H1 (cell line): ENCODE results near the gene ARHGEF5. TPM values are rescaled to one million over a fixed set of nuclear protein-coding genes. Genes with fewer than 3 reads are reported as not detected.

Experiments
- CBX8 ChIP-seq: fragments of 300-800, 300-1000 bp; sonication (generic); IDR thresholded peaks from 2 replicates; pipeline ENCODE4 v1.7.1; 2016; ENCODE audit warnings: low read depth, low read length, borderline replicate concordance
- RXRA ChIP-seq: IDR thresholded peaks from 2 replicates; pipeline ENCODE4 v1.6.1; 2011; ENCODE audit warnings: low read depth, mild to moderate bottlenecking, low read length, moderate library complexity; ENCODE audit not compliant: insufficient read depth
- SAP30 ChIP-seq: fragments of 300-600 bp; sonication (generic); IDR thresholded peaks from 2 replicates; pipeline ENCODE4 v1.7.1; 2012; ENCODE audit warnings: low read length, moderate library complexity, mild to moderate bottlenecking, inconsistent platforms; ENCODE audit not compliant: insufficient read depth, insufficient replicate concordance
- polyA plus RNA-seq, 7 experiments: library from polyadenylated mRNA; depleted of rRNA in 3 of 7; stranded (reverse) in 5 of 7; unstranded in 2 of 7; fragments of >200 nt in 5 of 7; fragments of 200-250 nt in 2 of 7; gene quantifications; 1 replicate in 5 of 7; 2 replicates in 1 of 7; 4 replicates in 1 of 7; pipeline versions ENCODE4 v1.2.1 to v1.2.3, GENCODE V29; 2011 to 2013; ENCODE audit warnings: missing spikeins in 2 of 7, mixed read lengths in 2 of 7
- total RNA-seq: library from RNA; stranded (reverse); fragmentation: NEBNext Ultra II Directional; extraction: Animal tissue kit (Norgen Biotek cat#: 25700); gene quantifications from 2 replicates; pipeline ENCODE4 v1.2.1, GENCODE V29; 2021
- TF ChIP-seq, protein P1 (sequence below): fragments of 300-600 bp; sonication (generic); IDR thresholded peaks from 2 replicates; pipeline ENCODE4 v1.7.1; 2012; ENCODE audit warnings: low read length, moderate library complexity, mild to moderate bottlenecking, inconsistent platforms; ENCODE audit not compliant: insufficient replicate concordance

ARHGEF5 gene
- total and polyA plus RNA-seq, 2 of the 8 experiments (the other 6 are each of a cell fraction or from before 2014, with no cell fraction given) = 12.8 to 34.6 TPM

- TF ChIP-seq, protein P1, sequence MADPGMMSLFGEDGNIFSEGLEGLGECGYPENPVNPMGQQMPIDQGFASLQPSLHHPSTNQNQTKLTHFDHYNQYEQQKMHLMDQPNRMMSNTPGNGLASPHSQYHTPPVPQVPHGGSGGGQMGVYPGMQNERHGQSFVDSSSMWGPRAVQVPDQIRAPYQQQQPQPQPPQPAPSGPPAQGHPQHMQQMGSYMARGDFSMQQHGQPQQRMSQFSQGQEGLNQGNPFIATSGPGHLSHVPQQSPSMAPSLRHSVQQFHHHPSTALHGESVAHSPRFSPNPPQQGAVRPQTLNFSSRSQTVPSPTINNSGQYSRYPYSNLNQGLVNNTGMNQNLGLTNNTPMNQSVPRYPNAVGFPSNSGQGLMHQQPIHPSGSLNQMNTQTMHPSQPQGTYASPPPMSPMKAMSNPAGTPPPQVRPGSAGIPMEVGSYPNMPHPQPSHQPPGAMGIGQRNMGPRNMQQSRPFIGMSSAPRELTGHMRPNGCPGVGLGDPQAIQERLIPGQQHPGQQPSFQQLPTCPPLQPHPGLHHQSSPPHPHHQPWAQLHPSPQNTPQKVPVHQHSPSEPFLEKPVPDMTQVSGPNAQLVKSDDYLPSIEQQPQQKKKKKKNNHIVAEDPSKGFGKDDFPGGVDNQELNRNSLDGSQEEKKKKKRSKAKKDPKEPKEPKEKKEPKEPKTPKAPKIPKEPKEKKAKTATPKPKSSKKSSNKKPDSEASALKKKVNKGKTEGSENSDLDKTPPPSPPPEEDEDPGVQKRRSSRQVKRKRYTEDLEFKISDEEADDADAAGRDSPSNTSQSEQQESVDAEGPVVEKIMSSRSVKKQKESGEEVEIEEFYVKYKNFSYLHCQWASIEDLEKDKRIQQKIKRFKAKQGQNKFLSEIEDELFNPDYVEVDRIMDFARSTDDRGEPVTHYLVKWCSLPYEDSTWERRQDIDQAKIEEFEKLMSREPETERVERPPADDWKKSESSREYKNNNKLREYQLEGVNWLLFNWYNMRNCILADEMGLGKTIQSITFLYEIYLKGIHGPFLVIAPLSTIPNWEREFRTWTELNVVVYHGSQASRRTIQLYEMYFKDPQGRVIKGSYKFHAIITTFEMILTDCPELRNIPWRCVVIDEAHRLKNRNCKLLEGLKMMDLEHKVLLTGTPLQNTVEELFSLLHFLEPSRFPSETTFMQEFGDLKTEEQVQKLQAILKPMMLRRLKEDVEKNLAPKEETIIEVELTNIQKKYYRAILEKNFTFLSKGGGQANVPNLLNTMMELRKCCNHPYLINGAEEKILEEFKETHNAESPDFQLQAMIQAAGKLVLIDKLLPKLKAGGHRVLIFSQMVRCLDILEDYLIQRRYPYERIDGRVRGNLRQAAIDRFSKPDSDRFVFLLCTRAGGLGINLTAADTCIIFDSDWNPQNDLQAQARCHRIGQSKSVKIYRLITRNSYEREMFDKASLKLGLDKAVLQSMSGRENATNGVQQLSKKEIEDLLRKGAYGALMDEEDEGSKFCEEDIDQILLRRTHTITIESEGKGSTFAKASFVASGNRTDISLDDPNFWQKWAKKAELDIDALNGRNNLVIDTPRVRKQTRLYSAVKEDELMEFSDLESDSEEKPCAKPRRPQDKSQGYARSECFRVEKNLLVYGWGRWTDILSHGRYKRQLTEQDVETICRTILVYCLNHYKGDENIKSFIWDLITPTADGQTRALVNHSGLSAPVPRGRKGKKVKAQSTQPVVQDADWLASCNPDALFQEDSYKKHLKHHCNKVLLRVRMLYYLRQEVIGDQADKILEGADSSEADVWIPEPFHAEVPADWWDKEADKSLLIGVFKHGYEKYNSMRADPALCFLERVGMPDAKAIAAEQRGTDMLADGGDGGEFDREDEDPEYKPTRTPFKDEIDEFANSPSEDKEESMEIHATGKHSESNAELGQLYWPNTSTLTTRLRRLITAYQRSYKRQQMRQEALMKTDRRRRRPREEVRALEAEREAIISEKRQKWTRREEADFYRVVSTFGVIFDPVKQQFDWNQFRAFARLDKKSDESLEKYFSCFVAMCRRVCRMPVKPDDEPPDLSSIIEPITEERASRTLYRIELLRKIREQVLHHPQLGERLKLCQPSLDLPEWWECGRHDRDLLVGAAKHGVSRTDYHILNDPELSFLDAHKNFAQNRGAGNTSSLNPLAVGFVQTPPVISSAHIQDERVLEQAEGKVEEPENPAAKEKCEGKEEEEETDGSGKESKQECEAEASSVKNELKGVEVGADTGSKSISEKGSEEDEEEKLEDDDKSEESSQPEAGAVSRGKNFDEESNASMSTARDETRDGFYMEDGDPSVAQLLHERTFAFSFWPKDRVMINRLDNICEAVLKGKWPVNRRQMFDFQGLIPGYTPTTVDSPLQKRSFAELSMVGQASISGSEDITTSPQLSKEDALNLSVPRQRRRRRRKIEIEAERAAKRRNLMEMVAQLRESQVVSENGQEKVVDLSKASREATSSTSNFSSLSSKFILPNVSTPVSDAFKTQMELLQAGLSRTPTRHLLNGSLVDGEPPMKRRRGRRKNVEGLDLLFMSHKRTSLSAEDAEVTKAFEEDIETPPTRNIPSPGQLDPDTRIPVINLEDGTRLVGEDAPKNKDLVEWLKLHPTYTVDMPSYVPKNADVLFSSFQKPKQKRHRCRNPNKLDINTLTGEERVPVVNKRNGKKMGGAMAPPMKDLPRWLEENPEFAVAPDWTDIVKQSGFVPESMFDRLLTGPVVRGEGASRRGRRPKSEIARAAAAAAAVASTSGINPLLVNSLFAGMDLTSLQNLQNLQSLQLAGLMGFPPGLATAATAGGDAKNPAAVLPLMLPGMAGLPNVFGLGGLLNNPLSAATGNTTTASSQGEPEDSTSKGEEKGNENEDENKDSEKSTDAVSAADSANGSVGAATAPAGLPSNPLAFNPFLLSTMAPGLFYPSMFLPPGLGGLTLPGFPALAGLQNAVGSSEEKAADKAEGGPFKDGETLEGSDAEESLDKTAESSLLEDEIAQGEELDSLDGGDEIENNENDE = no peak
- TF ChIP-seq SAP30 (no peak), RXRA (no peak), CBX8 (no peak)
Observed at GRCh38 chr7:144378651-144379050, 23.4 kb downstream of the ARHGEF5 start (continued).
